GM10266 (cell line): Measurements from ENCODE around the gene MCC.

ENCODE experiments used
- DNase-seq: peaks from one replicate; pipeline ENCODE4 v3.0.0; 2012; ENCODE audit errors: extremely low spot score
- CTCF ChIP-seq: IDR thresholded peaks from 2 replicates; pipeline ENCODE4 v1.5.1; 2012; ENCODE audit warnings: mild to moderate bottlenecking, low read depth; ENCODE audit not compliant: control insufficient read depth, insufficient read depth; ENCODE audit errors: missing control alignments

Gene MCC

GRCh38 chr5:113508756-113509155 is 20.5 kb upstream of the MCC start:
- no peak for TF ChIP-seq CTCF
- no peak for DNase-seq

GRCh38 chr5:113507601-113508000 is 19.3 kb upstream of the MCC start:
- TF ChIP-seq CTCF = no peak
- DNase-seq = no peak

- TF ChIP-seq CTCF = no peak
- DNase-seq = no peak
Measured at GRCh38 chr5:113505181-113505580, 16.9 kb upstream of the MCC start.

GRCh38 chr5:113503146-113503545 is 14.9 kb upstream of the MCC start:
- no peak for TF ChIP-seq CTCF
- no peak for DNase-seq

- no peak for TF ChIP-seq CTCF
- DNase-seq = no peak
Measured at GRCh38 chr5:113502073-113502472, 13.8 kb upstream of the MCC start.

- DNase-seq = no peak
- no peak for TF ChIP-seq CTCF
Measured at GRCh38 chr5:113495422-113495841, 7.2 kb upstream of the MCC start.

GRCh38 chr5:113493446-113493845 is 5.2 kb upstream of the MCC start:
- DNase-seq = no peak
- TF ChIP-seq CTCF = no peak
